Hepatocyte (in vitro differentiated cells): ENCODE data around the gene CD19. TPM values are rescaled to one million over a fixed set of nuclear protein-coding genes. Genes with fewer than 3 reads are reported as not detected.

Experiments used
- DNase-seq: peaks from one replicate; pipeline ENCODE4 v3.0.0-alpha.2; 2016; ENCODE audit warnings: low spot score
- H2AFZ ChIP-seq: fragments of 200-600 bp; sonication (generic); 2 replicates; pipeline ENCODE4 v1.6.0; 2016; ENCODE audit warnings: antibody characterized with exemption, mild to moderate bottlenecking
- H3K27ac ChIP-seq: fragments of 200-600 bp; sonication (generic); 2 replicates; pipeline ENCODE4 v1.5.1; 2016; ENCODE audit warnings: mild to moderate bottlenecking
- H3K27me3 ChIP-seq: fragments of 200-600 bp; sonication (generic); 2 replicates; pipeline ENCODE4 v1.6.1; 2016
- H3K36me3 ChIP-seq: fragments of 200-600 bp; sonication (generic); replicated peaks from 2 replicates; pipeline ENCODE4 v1.5.1; 2016; ENCODE audit warnings: low read depth; ENCODE audit not compliant: insufficient read depth
- H3K4me1 ChIP-seq: fragments of 200-600 bp; sonication (generic); 2 replicates; pipeline ENCODE4 v1.5.1; 2016; ENCODE audit warnings: mild to moderate bottlenecking, moderate library complexity; ENCODE audit not compliant: insufficient read depth
- H3K4me2 ChIP-seq: fragments of 200-600 bp; sonication (generic); 2 replicates; pipeline ENCODE4 v1.6.0; 2016
- H3K4me3 ChIP-seq: fragments of 200-600 bp; sonication (generic); 2 replicates; pipeline ENCODE4 v1.5.1; 2016; ENCODE audit warnings: mild to moderate bottlenecking
- H3K79me2 ChIP-seq: fragments of 200-600 bp; sonication (generic); 2 replicates; pipeline ENCODE4 v1.6.0; 2017; ENCODE audit warnings: mild to moderate bottlenecking
- H3K9me2 ChIP-seq: fragments of 200-600 bp; sonication (generic); replicated peaks from 2 replicates; pipeline ENCODE4 v1.6.0; 2017; ENCODE audit warnings: mild to moderate bottlenecking; ENCODE audit not compliant: insufficient read depth
- H3K9me3 ChIP-seq: fragments of 200-600 bp; sonication (generic); 2 replicates; pipeline ENCODE4 v1.5.1; 2016; ENCODE audit warnings: low read depth, mild to moderate bottlenecking
- H4K20me1 ChIP-seq: fragments of 200-600 bp; sonication (generic); 2 replicates; pipeline ENCODE4 v1.6.0; 2016; ENCODE audit warnings: mild to moderate bottlenecking; ENCODE audit not compliant: insufficient read depth, poor library complexity, severe bottlenecking
- EZH2 ChIP-seq: fragments of 200-600 bp; sonication (generic); IDR thresholded peaks from 2 replicates; pipeline ENCODE4 v1.6.1; 2016; ENCODE audit warnings: antibody characterized with exemption, mild to moderate bottlenecking, borderline replicate concordance
- EZH2phosphoT487 ChIP-seq: fragments of 200-600 bp; sonication (generic); IDR thresholded peaks from one replicate; pipeline ENCODE4 v1.6.1; 2018; ENCODE audit warnings: antibody characterized with exemption, mild to moderate bottlenecking, low read depth, moderate library complexity; ENCODE audit not compliant: unreplicated experiment, severe bottlenecking
- WGBS: methylation state at CpG from one replicate; pipeline ENCODE4 v1.1.6; 2016; ENCODE audit warnings: low lambda C conversion rate; ENCODE audit errors: missing lambda C conversion rate; 5-methylcytosine and 5-hydroxymethylcytosine counted together
- polyA plus RNA-seq: library from polyadenylated mRNA; unstranded; fragments of >200 nt; fragmentation: Nextera tagmentation; extraction: Ambion mirVana; gene quantifications from 2 replicates; pipeline ENCODE4 v1.2.1, GENCODE V29; 2016
- total RNA-seq: library from RNA; depleted of rRNA; stranded (reverse); fragments of >200 nt; gene quantifications from 2 replicates; pipeline ENCODE4 v1.2.3, GENCODE V29; 2014
- TF ChIP-seq, protein P1 (sequence below): fragments of 200-600 bp; sonication (generic); IDR thresholded peaks from 2 replicates; pipeline ENCODE4 v1.5.1; 2016; ENCODE audit warnings: antibody characterized with exemption, mild to moderate bottlenecking; ENCODE audit not compliant: poor library complexity

CD19 gene
- total and polyA plus RNA-seq, 2 experiments from 2014 or later = not detected

DNA sequence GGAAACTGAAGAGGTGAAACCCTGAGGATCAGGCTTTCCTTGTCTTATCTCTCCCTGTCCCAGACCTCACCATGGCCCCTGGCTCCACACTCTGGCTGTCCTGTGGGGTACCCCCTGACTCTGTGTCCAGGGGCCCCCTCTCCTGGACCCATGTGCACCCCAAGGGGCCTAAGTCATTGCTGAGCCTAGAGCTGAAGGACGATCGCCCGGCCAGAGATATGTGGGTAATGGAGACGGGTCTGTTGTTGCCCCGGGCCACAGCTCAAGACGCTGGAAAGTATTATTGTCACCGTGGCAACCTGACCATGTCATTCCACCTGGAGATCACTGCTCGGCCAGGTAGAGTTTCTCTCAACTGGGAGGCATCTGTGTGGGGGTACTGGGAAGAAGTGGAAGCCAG is 1.4 kb downstream of the CD19 start:
- Histone ChIP-seq H3K4me3 (no peak overlapping the region), H3K4me1 (no peaks in the 10 kb centered on the region), H2AFZ (no peak overlapping the region), H4K20me1 (no peaks in the 10 kb centered on the region), H3K9me2 (no peaks in the 10 kb centered on the region), H3K4me2 (no peak overlapping the region), H3K27me3 (no peaks in the 10 kb centered on the region), H3K27ac (no peak overlapping the region), H3K79me2 (no peaks in the 10 kb centered on the region), H3K9me3 (no peaks in the 10 kb centered on the region), H3K36me3 (no peaks in the 10 kb centered on the region)
- 66% methylated on average over 8 of the region's 8 CpGs for WGBS
- TF ChIP-seq, protein P1, sequence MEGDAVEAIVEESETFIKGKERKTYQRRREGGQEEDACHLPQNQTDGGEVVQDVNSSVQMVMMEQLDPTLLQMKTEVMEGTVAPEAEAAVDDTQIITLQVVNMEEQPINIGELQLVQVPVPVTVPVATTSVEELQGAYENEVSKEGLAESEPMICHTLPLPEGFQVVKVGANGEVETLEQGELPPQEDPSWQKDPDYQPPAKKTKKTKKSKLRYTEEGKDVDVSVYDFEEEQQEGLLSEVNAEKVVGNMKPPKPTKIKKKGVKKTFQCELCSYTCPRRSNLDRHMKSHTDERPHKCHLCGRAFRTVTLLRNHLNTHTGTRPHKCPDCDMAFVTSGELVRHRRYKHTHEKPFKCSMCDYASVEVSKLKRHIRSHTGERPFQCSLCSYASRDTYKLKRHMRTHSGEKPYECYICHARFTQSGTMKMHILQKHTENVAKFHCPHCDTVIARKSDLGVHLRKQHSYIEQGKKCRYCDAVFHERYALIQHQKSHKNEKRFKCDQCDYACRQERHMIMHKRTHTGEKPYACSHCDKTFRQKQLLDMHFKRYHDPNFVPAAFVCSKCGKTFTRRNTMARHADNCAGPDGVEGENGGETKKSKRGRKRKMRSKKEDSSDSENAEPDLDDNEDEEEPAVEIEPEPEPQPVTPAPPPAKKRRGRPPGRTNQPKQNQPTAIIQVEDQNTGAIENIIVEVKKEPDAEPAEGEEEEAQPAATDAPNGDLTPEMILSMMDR = no peak
- TF ChIP-seq EZH2phosphoT487 = no peak
- no peak for TF ChIP-seq EZH2
- DNase-seq = no peak

DNA sequence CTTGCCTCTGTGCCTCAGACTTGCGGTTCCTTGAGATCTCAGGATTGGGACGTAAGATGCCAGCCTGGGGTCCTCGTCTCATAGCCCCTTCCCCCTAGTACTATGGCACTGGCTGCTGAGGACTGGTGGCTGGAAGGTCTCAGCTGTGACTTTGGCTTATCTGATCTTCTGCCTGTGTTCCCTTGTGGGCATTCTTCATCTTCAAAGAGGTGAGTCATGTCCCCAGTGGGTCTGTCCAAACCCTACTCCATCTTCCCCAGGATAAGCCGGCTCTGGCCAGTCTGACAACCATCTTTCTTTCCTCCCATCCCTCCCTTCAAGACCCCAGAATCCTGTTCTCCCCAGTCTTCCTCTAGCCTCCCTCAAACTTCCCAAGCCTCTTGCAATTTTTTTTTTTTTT is 3.6 kb downstream of the CD19 start:
- Histone ChIP-seq H3K9me2 (no peaks in the 10 kb centered on the region), H3K27ac (no peak overlapping the region), H3K4me3 (no peak overlapping the region), H3K27me3 (no peaks in the 10 kb centered on the region), H3K9me3 (no peaks in the 10 kb centered on the region), H3K36me3 (no peaks in the 10 kb centered on the region), H3K79me2 (no peaks in the 10 kb centered on the region), H3K4me2 (no peak overlapping the region), H3K4me1 (no peaks in the 10 kb centered on the region), H2AFZ (no peak overlapping the region), H4K20me1 (no peaks in the 10 kb centered on the region)
- WGBS = 92% methylated on average over 4 of the region's 4 CpGs
- TF ChIP-seq, protein P1 = no peak
- TF ChIP-seq EZH2phosphoT487 (no peak), EZH2 (no peak)
- DNase-seq = no peak

DNA sequence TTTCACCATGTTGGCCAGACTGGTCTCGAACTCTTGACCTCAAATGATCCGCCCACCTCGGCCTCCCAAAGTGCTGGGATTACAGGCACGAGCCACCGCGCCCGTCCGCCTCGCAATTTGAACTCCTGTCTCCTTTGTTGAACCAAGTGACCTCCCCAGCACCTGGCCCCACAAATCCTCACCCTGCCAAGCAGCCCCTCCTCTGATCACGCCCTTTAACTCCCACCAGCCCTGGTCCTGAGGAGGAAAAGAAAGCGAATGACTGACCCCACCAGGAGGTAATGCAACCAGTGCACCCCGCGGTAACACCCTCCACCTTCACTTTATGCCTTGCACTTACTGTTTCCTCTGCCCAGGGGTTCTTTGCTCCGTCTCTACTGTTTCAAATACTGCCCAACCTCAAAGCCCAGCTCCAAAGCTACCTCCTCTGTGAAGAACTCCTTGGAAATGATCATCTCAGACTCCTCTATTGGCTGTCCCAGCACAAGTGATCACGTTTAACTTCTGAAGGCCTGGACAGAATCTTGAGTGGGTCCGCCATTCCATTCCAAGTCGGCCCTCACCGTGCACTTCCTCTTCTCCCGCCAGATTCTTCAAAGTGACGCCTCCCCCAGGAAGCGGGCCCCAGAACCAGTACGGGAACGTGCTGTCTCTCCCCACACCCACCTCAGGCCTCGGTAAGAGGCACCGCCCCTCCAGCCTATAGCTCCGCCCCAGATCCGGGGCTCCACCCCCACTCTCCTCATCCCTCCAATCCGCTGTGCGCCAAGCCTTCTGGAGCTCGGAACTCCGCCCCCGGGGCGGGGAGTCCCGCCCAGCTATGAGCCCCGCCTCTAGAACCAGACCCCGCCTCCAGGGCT is 4.4 kb downstream of the CD19 start:
- Histone ChIP-seq H3K9me2 (no peaks in the 10 kb centered on the region), H4K20me1 (no peaks in the 10 kb centered on the region), H3K4me3 (no peak overlapping the region), H3K79me2 (no peaks in the 10 kb centered on the region), H3K27me3 (no peaks in the 10 kb centered on the region), H3K4me2 (no peak overlapping the region), H2AFZ (no peak overlapping the region), H3K27ac (no peak overlapping the region), H3K4me1 (no peaks in the 10 kb centered on the region), H3K9me3 (no peaks in the 10 kb centered on the region), H3K36me3 (no peaks in the 10 kb centered on the region)
- DNase-seq = peak; percentile 55
- 68% methylated on average over 32 of the region's 36 CpGs for WGBS
- TF ChIP-seq, protein P1 = no peak
- no peak for TF ChIP-seq EZH2
- TF ChIP-seq EZH2phosphoT487 = no peak
